GM03348 (cell line): ENCODE measurements around the gene EMD.

Experiments
- DNase-seq: peaks from one replicate; pipeline ENCODE4 v3.0.0; 2012; ENCODE audit warnings: low spot score

Gene EMD

GRCh38 chrX:154419189-154419588 is 40.1 kb downstream of the EMD start:
- DNase-seq = no peak

- no peak for DNase-seq
Observed at GRCh38 chrX:154419688-154420401, 40.8 kb downstream of the EMD start.

GRCh38 chrX:154420402-154420756 is 41.3 kb downstream of the EMD start:
- no peak for DNase-seq

GRCh38 chrX:154426916-154427770 is 48.0 kb downstream of the EMD start:
- no peak for DNase-seq

GRCh38 chrX:154428176-154429171 is 49.4 kb downstream of the EMD start, which contains the start of gene ATP6AP1:
Gene ATP6AP1 (plus strand): TSS chrX:154428677. CDS start chrX:154428693, 16 bp downstream.
- peak; percentile 95 for DNase-seq

- DNase-seq = no peak
Observed at GRCh38 chrX:154429711-154430110, 50.6 kb downstream of the EMD start.

- DNase-seq = no peak
Observed at GRCh38 chrX:154430479-154430878, 51.4 kb downstream of the EMD start.

GRCh38 chrX:154430916-154431315 is 51.8 kb downstream of the EMD start:
- DNase-seq = no peak
